ENCODE measurements around the gene C5orf24.

- TF ChIP-seq TSHZ2 (CRISPR knock-in tag; IDR thresholded peaks at IDR 0.05) (no peak), ESRRG (CRISPR knock-in tag; IDR thresholded peaks at IDR 0.05) (no peak), ZFP3 (CRISPR knock-in tag; IDR thresholded peaks at IDR 0.05) (no peak)
These were observed 23.9 kb upstream of the C5orf24 start for GRCh38 chr5:134821841-134822240.
